ENCODE results near the gene C16orf54. TPM values are rescaled to one million over a fixed set of nuclear protein-coding genes. Genes with fewer than 3 reads are reported as not detected.

Gene C16orf54, protein sequence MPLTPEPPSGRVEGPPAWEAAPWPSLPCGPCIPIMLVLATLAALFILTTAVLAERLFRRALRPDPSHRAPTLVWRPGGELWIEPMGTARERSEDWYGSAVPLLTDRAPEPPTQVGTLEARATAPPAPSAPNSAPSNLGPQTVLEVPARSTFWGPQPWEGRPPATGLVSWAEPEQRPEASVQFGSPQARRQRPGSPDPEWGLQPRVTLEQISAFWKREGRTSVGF
- polyA plus RNA-seq = not detected in 2 replicates

DNA sequence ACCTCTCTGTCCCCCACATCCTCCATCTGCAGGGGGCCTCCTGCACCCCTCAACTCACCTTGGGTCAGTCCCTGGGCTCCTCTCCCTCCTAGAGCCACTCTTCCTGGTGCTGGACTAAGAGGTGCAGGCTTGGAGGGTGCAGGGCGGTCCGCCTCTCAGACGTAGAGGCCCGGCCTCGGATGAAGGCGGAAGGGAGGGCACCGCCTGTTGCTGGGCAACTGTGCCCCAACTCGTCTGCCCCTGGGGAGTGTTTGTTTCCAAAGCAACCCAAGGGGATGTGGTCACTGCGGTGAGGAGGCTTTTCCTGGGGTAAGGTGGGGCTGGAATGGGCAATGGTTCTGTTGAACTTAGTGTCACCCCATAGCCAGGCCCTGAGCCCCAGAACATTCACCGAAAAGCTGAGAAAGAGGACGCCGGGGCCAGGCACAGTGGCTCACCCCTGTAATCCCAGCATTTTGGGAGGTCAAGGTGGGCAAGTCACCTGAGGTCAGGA is at the start of gene C16orf54:
Gene C16orf54, minus strand, starts transcription at position 138 of the 493 bp plus-strand sequence. CDS start 1,039 bp downstream, outside the sequence.

DNA sequence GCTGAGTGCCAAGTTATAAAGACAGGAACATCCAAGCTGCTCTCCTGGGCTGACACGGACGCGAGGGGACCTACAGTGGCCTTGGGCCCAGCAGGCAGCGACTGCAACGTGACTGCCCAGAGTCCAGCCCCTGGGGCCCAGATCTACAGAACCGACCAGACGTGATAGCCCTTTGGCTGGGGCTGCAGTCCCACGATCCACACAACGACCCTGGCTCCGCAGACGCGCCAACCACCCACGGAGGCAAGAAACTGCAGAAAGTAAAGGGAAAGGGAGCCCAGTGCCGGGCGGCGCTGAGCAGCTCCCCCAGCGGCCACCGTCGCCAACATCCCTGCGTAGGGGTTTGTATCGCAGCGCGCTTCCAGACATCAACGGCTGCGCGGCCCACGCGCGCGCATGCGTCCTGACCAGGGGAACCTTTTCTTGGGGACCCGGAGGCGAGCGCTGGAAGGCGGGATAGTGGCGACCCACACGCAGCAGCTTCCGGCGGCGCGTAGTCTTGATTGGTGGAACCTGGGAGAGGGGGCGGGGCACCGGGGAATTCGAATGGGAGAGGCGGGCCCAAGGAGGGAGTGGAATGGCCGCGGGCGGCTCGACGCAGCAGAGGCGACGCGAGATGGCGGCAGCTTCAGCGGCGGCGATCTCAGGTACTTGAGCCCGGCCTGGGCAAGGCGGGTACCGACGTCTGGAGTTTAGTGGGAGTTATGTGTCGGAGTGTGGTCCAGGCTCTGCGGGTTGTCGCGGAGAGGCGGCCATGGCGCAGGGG is 44.6 kb upstream of the C16orf54 start, which contains the start of gene KIF22:
Gene KIF22, plus strand, starts transcription at position 569 of the 766 bp plus-strand sequence. Its CDS starts 9 bp downstream, at position 578.

DNA sequence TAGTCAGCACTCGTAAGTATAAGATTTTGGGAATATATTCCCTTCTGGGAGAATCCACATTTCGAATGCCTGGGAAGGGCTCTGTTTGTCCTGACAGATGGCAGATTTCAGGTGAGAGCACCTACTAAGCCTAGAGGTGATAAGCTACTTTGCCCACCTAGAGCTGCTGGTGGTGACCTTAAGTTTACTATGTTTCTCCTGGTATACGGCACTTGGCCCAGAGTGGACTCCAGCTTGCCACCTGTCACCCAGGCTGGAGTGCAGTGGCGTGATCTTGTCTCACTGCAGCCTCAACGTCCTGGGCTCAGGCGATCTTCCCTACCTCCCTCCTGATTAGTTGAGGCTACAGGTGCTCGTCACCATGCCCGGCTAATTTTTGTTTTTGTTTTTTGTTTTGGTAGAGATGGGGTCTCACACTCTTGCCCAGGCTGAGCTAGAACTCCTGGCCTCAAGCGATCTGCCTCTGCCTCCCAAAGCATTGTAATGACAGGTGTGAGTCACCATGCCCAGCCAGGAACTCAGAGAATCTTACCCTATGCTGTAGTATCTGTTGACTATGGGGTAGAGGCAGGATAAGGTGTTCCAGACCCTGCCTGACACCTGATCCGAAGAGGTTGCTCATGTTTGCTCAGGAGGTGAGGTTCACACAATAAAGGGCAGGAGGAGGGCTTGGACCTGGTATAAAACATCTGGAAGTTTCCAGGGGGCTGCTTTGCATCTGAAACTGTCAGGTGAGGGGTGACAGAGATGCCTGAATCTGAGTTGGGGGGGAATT is 32.0 kb upstream of the C16orf54 start, which contains the start of gene ZG16:
Gene ZG16, plus strand, starts transcription at position 681 of the 775 bp plus-strand sequence. CDS start 1,011 bp downstream, outside the sequence.

Other genes with a start within 250 kb of the C16orf54 start
- 8.1 and 18.4 TPM in 2 replicates for gene NPIPB12, start 239.6 kb downstream of the C16orf54 start, polyA plus RNA-seq
- not detected in 2 replicates for gene SPN, start 82.7 kb downstream of the C16orf54 start, polyA plus RNA-seq
- 1.3 and 2.5 TPM in 2 replicates for gene QPRT, start 66.8 kb downstream of the C16orf54 start, polyA plus RNA-seq
- gene ZG16, start 32.3 kb upstream of the C16orf54 start, polyA plus RNA-seq = not detected in 2 replicates
- gene KIF22, start 44.8 kb upstream of the C16orf54 start, polyA plus RNA-seq = 19.1 and 28.6 TPM in 2 replicates
- 2.0 and 5.5 TPM in 2 replicates for gene MAZ, start 60.5 kb upstream of the C16orf54 start, polyA plus RNA-seq
- gene PRRT2, start 66.2 kb upstream of the C16orf54 start, polyA plus RNA-seq = 0.83 and 7.5 TPM in 2 replicates
- gene PAGR1, start 70.2 kb upstream of the C16orf54 start, polyA plus RNA-seq = 5.4 and 6.4 TPM in 2 replicates
- gene MVP, start 74.5 kb upstream of the C16orf54 start, polyA plus RNA-seq = 0.56 and 0.76 TPM in 2 replicates
- gene CDIPT, start 117.2 kb upstream of the C16orf54 start, polyA plus RNA-seq = 38.9 and 58.0 TPM in 2 replicates
- 97.4 and 138 TPM in 2 replicates for gene SEZ6L2, start 153.6 kb upstream of the C16orf54 start, polyA plus RNA-seq
- 5.0 and 9.3 TPM in 2 replicates for gene ASPHD1, start 154.5 kb upstream of the C16orf54 start, polyA plus RNA-seq
- gene KCTD13, start 180.2 kb upstream of the C16orf54 start, polyA plus RNA-seq = 11.7 and 17.7 TPM in 2 replicates
- gene TMEM219, start 216.1 kb upstream of the C16orf54 start, polyA plus RNA-seq = 19.7 TPM in 2 replicates
- 0.43 and 0.56 TPM in 2 replicates for gene TAOK2, start 227.9 kb upstream of the C16orf54 start, polyA plus RNA-seq
- gene HIRIP3, start 249.6 kb upstream of the C16orf54 start, polyA plus RNA-seq = 3.3 and 6.6 TPM in 2 replicates